Smooth muscle cell (in vitro differentiated cells): ENCODE results near the gene TBX6. TPM values are rescaled to one million over a fixed set of nuclear protein-coding genes. Genes with fewer than 3 reads are reported as not detected.

Experiments used
- DNase-seq: peaks from one replicate; lab custom pipeline; 2025; ENCODE audit not compliant: unreplicated experiment; lab: John Stamatoyannopoulos, UW
- H2AFZ ChIP-seq: fragments of 200-600 bp; sonication (generic); 2 replicates; pipeline ENCODE4 v1.6.0; 2016; ENCODE audit warnings: antibody characterized with exemption, low read depth, mild to moderate bottlenecking
- H3F3A ChIP-seq: fragments of 200-600 bp; sonication (generic); 2 replicates; pipeline ENCODE4 v1.6.0; 2017; ENCODE audit warnings: antibody characterized with exemption, low read depth
- H3K27ac ChIP-seq: fragments of 200-600 bp; sonication (generic); 2 replicates; pipeline ENCODE4 v1.5.1; 2016; ENCODE audit warnings: low read depth, mild to moderate bottlenecking
- H3K27me3 ChIP-seq: fragments of 200-600 bp; sonication (generic); 2 replicates; pipeline ENCODE4 v1.6.1; 2016; ENCODE audit warnings: low read depth, mild to moderate bottlenecking
- H3K36me3 ChIP-seq: fragments of 200-600 bp; sonication (generic); 2 replicates; pipeline ENCODE4 v1.5.1; 2016; ENCODE audit warnings: low read depth
- H3K4me1 ChIP-seq: fragments of 200-600 bp; sonication (generic); 2 replicates; pipeline ENCODE4 v1.5.1; 2016; ENCODE audit warnings: low read depth
- H3K4me2 ChIP-seq: fragments of 200-600 bp; sonication (generic); 2 replicates; pipeline ENCODE4 v1.6.0; 2016; ENCODE audit warnings: mild to moderate bottlenecking
- H3K4me3 ChIP-seq: fragments of 200-600 bp; sonication (generic); 2 replicates; pipeline ENCODE4 v1.5.1; 2016; ENCODE audit warnings: mild to moderate bottlenecking
- H3K79me2 ChIP-seq: fragments of 200-600 bp; sonication (generic); 2 replicates; pipeline ENCODE4 v1.6.0; 2016; ENCODE audit warnings: low read depth, mild to moderate bottlenecking
- H3K9ac ChIP-seq: fragments of 200-600 bp; sonication (generic); 2 replicates; pipeline ENCODE4 v1.6.0; 2016; ENCODE audit warnings: low read depth
- H3K9me3 ChIP-seq: fragments of 200-600 bp; sonication (generic); replicated peaks from 2 replicates; pipeline ENCODE4 v1.5.1; 2016; ENCODE audit warnings: low read depth
- H4K20me1 ChIP-seq: fragments of 200-600 bp; sonication (generic); 2 replicates; pipeline ENCODE4 v1.6.0; 2016; ENCODE audit warnings: low read depth
- CTCF ChIP-seq: fragments of 200-600 bp; sonication (generic); IDR thresholded peaks from 2 replicates; pipeline ENCODE4 v1.5.1; 2017; ENCODE audit warnings: borderline replicate concordance, mild to moderate bottlenecking, antibody characterized with exemption; ENCODE audit not compliant: insufficient read depth, poor library complexity, severe bottlenecking
- WGBS: methylation state at CpG from one replicate; pipeline ENCODE4 v1.1.7; 2016; ENCODE audit warnings: low lambda C conversion rate; 5-methylcytosine and 5-hydroxymethylcytosine counted together
- polyA plus RNA-seq: library from polyadenylated mRNA; unstranded; fragments of >200 nt; fragmentation: Nextera tagmentation; extraction: Ambion mirVana; gene quantifications from 2 replicates; pipeline ENCODE4 v1.2.1, GENCODE V29; 2016
- total RNA-seq: library from RNA; depleted of rRNA; stranded (reverse); fragments of >200 nt; gene quantifications from 2 replicates; pipeline ENCODE4 v1.2.3, GENCODE V29; 2014

TBX6 gene
- total and polyA plus RNA-seq, 2 experiments from 2014 or later = 0.13 to 1.6 TPM

- Histone ChIP-seq H3K4me2 (peak overlapping the region; percentile 98), H3K9ac (no peak overlapping the region), H3K36me3 (no peaks in the 10 kb centered on the region), H4K20me1 (no peaks in the 10 kb centered on the region), H3K4me3 (no peak overlapping the region), H3K4me1 (peaks cover 8% of the 10 kb centered on the region), H2AFZ (no peak overlapping the region), H3F3A (peaks cover 13% of the 10 kb centered on the region), H3K27me3 (no peaks in the 10 kb centered on the region), H3K27ac (no peak overlapping the region), H3K79me2 (no peaks in the 10 kb centered on the region), H3K9me3 (no peaks in the 10 kb centered on the region)
- no peak for DNase-seq
- TF ChIP-seq CTCF = no peak
- 70% methylated on average over 8 of the region's 8 CpGs for WGBS
These were observed 37.3 kb downstream of the TBX6 start for GRCh38 chr16:30054451-30054850.

GRCh38 chr16:30053376-30054015, 38.2 kb downstream of the TBX6 start:
- H4K20me1 ChIP-seq = no peaks in the 10 kb centered on the region
- H3K27ac ChIP-seq = peak overlapping the region; percentile 79
- peak overlapping the region; percentile 76 for H3K9ac ChIP-seq
- no peaks in the 10 kb centered on the region for H3K79me2 ChIP-seq
- peak overlapping the region; percentile 80 for H3K4me3 ChIP-seq
- peak overlapping the region; percentile 82 for H2AFZ ChIP-seq
- H3K4me2 ChIP-seq = peak overlapping the region; percentile 98
- TF ChIP-seq CTCF = no peak
- H3K27me3 ChIP-seq = no peaks in the 10 kb centered on the region
- no peaks in the 10 kb centered on the region for H3K9me3 ChIP-seq
- no peaks in the 10 kb centered on the region for H3K36me3 ChIP-seq
- peaks cover 13% of the 10 kb centered on the region for H3F3A ChIP-seq
- H3K4me1 ChIP-seq = peaks cover 8% of the 10 kb centered on the region
- DNase-seq = no peak
- WGBS = 6% methylated on average over 18 of the region's 19 CpGs

GRCh38 chr16:30052671-30053372, 38.9 kb downstream of the TBX6 start:
- H3K79me2 ChIP-seq = no peaks in the 10 kb centered on the region
- peaks cover 13% of the 10 kb centered on the region for H3F3A ChIP-seq
- peak overlapping the region; percentile 98 for H3K4me2 ChIP-seq
- H3K9ac ChIP-seq = peak overlapping the region; percentile 76
- no peaks in the 10 kb centered on the region for H3K27me3 ChIP-seq
- H4K20me1 ChIP-seq = no peaks in the 10 kb centered on the region
- H2AFZ ChIP-seq = peak overlapping the region; percentile 82
- 7% methylated on average over 49 of the region's 58 CpGs for WGBS
- no peak for TF ChIP-seq CTCF
- H3K36me3 ChIP-seq = no peaks in the 10 kb centered on the region
- H3K4me3 ChIP-seq = peak overlapping the region; percentile 80
- peaks cover 8% of the 10 kb centered on the region for H3K4me1 ChIP-seq
- DNase-seq = peak; percentile 71
- H3K27ac ChIP-seq = peak overlapping the region; percentile 79
- H3K9me3 ChIP-seq = no peaks in the 10 kb centered on the region
